Inferior parietal cortex (tissue), 1 donor: ENCODE results near the gene RAP1A.

Experiments
- DNase-seq: peaks from one replicate; pipeline ENCODE4 v3.0.0-alpha.2; 2016; ENCODE audit errors: extremely low spot score

The RAP1A gene

DNA sequence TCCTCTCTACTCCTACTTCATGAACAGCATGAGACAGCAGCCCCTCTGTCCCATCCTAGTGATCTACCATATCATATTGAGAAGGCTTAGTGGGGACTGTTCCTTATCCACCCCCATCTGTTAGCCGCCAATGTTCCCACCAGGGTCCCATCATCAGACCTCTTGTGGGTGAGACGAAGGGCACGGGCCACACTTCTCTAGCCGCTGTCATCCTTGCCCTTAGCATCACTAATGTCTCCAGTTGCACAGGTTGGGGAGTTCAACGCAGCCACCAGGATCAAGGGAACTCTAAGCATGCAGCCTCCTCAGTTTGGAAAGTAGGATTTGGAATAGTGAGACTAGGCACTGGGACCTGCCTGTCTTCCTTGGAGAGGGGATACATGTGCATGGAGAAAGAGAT lies 99.5 kb downstream of the RAP1A start:
- no peak for DNase-seq

GRCh38 chr1:111719674-111720132 lies 100.1 kb downstream of the RAP1A start:
- DNase-seq: no peak

- DNase-seq: no peak
Measured at GRCh38 chr1:111720274-111720976, 100.8 kb downstream of the RAP1A start.

DNA sequence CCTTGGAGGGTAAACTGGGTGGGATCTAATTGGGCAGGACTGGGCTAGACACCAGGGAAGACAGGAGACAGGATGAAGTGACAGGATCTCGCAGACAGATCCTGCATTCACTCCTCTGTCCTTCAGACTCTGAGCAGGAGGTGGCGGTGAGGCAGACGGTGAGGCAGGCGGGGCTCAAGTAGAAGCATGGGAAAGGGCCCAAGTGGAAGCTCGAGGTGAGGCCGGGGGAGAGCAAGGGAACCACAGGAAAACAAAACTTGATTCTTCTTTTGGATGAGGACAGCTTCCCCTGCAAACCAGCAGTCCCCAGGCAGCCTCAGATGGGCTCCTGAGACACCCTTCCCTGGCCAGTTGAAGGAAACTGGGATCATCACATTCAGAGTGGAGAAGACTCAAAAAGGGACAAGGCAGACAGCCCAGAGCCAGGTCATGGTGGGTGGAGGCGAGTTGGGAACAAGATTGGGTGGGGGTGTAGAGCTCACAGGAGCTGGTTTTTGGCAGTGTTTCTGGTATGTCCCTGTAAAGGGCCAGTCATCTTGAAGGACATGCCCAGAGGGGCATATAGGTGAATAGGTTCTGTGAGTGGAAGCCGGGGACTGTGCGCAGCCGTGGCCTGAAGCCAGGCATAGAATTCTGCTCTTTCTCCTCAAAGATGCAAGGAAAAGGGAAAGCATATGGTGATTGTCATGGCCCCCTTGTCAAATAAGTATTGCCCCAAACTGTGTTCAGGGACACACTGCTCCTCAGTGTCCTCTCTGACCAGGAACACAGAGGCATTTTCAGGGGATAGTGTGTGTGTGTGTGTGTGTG lies 101.6 kb downstream of the RAP1A start:
- DNase-seq: no peak

DNA sequence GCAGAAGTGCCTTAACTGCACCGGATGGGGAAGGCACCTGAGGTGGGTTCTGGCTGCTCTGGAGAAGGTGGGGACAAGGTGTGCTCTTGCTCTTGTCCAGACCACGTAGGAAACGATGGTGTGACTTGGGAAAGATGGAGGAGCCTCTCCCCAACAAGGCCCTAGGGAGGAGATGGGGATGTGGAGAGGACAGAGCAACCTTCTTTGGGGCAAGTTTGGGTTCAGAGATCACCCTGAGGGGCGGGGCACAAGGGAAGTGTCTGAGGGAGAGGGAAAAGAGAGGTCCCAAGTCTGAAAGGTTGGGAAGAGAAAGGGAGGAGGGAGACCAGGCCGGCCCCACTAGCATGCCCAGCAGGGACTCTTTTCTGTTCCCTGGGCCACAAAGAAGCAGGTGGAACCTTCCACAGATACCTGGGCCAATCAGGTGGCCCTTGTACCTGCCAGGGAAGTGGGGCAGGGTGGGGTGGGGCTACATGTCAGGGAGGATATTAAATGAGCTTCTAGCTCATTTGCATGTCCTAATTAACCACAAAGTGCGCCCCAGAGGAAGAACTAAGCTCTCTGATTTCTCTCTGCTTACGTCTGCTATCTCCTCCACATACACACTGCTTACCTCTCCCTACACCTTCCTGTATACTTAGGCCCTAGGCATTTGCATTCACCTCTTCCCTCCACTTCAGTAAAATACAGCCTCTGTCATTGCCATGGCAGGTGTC lies 103.7 kb downstream of the RAP1A start:
- DNase-seq: no peak

GRCh38 chr1:111723871-111724270 lies 104.3 kb downstream of the RAP1A start:
- no peak for DNase-seq

GRCh38 chr1:111725192-111725591 lies 105.6 kb downstream of the RAP1A start:
- no peak for DNase-seq

- no peak for DNase-seq
Measured at GRCh38 chr1:111727056-111727455, 107.5 kb downstream of the RAP1A start.

DNA sequence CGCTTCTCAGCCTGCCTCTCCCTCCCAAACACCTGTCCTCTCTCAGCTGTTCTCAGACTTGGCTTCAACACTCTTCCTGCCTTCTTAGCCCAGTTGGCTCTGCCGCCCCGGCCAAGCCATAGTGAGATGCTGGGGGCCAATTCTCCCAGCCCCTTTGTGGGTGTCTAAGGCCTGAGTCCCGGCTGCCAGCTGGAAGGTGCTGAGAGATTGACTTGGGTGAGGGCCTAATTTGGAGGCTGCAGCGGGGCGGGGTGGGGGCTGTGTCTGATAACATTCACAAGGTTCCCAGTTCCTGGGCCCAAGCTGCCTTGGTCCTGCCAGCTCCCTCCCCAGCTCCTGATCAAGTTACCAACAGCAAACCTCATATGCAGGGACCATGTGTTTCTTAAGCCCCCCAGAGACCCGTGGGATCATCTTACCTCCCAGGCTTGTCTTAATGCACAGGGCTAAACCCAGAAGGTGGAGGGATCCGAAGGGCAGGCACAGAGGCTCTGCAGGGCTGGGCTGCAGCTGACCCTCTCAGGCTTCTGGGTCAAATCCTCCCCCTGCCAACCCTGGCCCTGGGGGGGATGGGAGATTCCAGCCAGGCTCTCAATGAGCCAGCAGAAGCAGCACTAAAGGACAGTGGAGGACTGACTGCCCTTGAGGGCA lies 109.8 kb downstream of the RAP1A start:
- DNase-seq: no peak

DNA sequence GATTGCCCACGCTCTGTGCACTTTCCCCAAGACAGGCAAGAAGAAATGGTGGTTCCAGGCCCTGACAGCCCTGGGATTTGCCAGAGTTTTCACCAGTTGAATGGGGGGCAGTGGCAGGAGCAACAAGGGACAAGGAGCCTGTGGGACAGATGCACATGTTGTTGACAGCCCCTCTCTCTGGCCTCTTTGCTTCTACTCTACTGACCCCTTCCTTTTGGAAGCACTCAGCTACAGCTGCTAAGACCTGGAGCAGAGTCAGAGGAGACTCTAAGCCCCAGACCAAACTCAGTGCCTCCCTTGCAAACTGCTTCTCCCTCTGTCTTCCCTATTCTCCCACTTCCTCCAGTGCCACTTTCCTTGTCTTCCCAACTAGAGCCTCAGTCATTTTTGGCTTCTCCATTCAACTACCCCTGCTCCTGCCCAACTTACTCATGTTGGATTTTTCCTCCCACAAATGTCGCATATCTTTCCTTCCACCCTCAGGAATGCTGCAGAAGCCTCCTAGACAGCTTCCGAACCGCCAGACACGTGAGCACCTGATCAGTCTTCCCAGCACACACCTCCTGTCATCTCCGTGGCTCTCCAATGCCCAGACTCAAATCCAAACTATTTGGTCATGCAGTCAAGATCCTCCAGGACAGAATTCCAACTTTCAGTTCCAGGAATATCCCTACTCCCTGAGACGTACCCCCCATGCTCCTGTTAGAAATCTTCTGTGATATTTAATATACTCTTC lies 110.5 kb downstream of the RAP1A start:
- DNase-seq: no peak

DNA sequence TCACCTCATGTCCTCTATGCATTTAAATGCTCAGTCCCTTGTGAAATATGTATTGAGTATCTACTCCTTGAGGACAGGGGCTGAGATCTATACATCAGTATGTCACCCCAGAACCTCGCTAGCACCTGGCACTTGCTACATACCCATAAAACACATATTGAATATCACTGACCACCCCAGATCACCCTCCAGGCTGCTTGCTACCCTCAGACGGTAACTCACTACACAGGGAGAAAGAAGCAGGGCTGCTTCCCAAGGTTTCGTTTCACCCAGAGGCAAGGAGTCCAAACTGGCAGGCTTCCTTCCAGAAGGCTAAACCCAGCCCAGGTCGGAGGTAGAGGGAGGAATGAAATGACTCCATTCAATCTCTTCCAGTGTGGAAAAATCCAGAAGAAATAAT lies 111.1 kb downstream of the RAP1A start:
- no peak for DNase-seq

DNA sequence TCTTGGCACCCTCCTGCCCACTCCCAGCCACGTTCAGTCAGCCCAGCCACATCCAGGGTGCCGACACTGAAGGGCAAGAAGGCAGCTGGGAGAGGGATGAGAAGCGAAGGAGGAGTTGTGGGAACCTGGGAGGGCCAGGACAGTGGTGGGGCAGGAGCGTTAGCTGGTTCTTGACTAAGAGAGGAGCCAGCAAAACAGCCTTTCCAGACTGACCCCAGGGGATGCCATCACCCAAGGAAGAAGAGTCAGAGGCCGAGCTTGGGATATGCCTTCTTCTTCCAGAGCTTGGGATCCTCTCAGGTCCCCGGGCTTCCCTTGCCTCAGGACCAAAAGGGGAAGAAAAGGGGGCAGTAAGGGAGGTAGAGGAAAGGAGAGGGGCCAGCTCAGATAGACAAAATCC lies 112.4 kb downstream of the RAP1A start:
- DNase-seq: no peak

GRCh38 chr1:111732718-111733117 lies 113.1 kb downstream of the RAP1A start:
- DNase-seq: no peak

- no peak for DNase-seq
Measured at GRCh38 chr1:111733183-111733991, 113.8 kb downstream of the RAP1A start.

DNA sequence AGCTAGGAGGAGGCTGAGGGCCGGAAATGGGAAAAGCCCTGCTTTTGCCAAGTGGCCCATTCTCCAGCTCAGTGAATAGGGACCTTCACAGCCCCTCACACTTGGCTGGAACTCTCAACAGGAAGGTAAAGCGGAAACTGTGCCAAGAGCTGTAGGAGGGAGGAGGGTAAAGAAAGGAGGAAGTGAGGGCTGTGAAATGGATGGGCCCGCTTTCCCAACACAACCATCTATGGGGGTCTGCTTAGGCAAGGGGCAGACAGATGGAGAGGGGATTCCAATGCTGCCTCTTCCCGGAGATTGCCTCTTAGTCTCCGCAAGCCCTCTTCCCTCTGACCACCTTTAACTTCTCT lies 114.4 kb downstream of the RAP1A start:
- DNase-seq: no peak

DNA sequence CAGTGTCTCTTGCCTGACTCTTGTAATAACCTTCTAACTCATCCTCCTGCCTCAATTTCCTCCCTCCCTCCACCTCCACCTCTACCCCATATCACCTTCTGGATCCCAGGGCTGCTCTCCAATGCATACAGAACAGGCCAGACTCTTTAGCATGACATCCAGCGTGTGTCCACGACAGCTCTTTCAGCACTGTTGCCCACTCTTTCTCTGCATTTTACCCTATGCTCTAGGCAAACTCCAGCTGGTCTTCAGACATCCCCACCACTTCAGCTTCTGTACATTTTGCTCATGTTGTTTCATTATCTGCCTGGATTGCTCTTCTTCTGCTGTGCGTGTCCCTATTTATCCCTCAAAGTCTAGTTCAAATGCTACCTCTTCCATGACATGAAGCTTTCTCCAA lies 114.8 kb downstream of the RAP1A start:
- DNase-seq: no peak

DNA sequence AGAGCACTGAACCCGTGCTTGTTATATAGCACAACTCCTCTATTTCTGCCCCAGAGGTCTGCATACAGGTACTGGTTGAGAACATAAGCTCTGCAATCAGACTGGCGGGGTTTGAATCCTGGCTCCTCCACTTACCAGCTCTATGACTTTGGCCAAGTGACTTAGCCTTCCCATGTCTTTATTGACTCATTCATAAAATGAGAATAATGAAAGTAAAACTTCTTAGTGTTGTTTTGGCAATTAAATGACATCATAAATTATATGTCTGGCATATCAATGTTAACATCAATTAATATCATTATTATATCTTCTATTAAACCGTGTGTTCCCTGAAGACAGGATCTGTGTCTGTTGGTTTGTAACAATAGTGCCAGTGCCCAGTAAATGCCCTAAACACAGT lies 115.3 kb downstream of the RAP1A start:
- no peak for DNase-seq

DNA sequence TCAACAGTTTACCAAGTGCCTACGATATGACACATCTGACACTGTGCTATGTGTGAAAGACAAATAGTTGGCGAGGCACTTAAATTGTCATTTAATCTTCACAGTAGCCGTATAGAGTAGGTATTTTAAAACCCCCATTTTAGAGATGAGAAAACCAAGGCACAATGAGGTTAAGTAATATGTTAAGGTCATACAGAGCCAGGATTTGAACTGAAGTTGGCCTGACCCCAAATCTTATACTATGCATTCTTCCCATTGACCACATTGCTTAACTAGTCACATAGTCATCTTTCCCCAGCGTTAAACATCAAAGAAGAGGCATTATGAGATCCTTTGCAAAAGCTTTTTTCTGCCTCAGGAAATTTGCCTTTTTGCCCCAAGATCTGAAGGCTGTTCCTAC lies 115.7 kb downstream of the RAP1A start:
- DNase-seq: no peak

DNA sequence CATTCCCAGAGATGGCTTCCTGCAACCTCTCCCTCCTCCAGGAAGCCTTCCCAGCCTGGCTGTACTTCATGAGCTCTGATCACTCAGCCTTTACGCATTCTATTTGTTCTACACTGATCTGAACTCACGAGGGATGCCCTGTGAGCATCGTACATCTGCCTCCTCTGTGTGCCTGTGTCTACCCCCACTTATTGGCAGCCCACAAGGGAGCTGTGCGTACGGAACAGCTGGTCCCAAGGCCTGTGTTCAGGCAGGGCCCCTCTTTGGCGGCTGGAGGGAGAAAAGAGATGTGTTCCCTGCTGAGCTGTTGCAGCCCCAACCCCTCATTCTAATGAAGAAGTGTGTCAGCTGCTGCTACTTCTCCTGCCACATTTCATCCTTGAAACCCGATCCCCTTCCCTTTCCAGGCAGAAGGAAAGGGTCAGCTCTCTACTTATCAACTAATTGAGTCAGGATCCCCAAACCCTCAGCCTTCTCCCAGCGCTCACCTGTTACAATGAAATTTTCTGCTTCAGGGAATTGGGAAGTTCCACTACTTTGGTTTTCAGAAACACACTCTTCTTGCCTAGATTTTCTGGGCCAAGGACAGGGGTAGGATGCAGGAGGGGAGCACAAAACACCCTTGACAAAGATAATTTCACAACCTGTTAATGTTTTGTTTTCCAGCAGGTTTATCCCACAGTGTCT lies 116.4 kb downstream of the RAP1A start:
- DNase-seq: no peak
